ENCODE data around the gene PNPLA3. TPM values are rescaled to one million over a fixed set of nuclear protein-coding genes. Genes with fewer than 3 reads are reported as not detected.
"Not testable (repeated sequence)": the region's sequence is repeated elsewhere in the genome, so short reads cannot be mapped to it uniquely, and the experiment has no call there.

Gene PNPLA3
- total and polyA plus RNA-seq, 2 donors from 2014 or later, result 0.54 to 1.2 TPM

- no peaks in the 10 kb centered on the region for H3K27me3 ChIP-seq (ENCODE audit: control insufficient read depth, insufficient read depth, low read length)
- H3K27ac ChIP-seq (ENCODE audit: low read depth in 2 of 2, low read length in 2 of 2), result no peak overlapping the region
- DNase-seq (no peak), FAIRE-seq (no peak)
- no peak overlapping the region for H3K9ac ChIP-seq (ENCODE audit: low read length in 3 of 3)
- H3K9me3 ChIP-seq (ENCODE audit: control insufficient read depth in 2 of 3, insufficient read depth in 1 of 3, low read length in 3 of 3), result no peaks in the 10 kb centered on the region
- intact Hi-C loops (cut with DNase I), result no loop called here
- no peak for TF ChIP-seq CTCF (IDR thresholded peaks at IDR 0.05; ENCODE audit: borderline replicate concordance, extremely low read depth, insufficient read depth)
- no peak overlapping the region for H3K4me3 ChIP-seq (ENCODE audit: low read length in 3 of 3)
- no peaks in the 10 kb centered on the region for H3K4me1 ChIP-seq (ENCODE audit: control insufficient read depth in 2 of 3, insufficient read depth in 2 of 3, low read depth in 1 of 3, low read length in 3 of 3)
- H3K36me3 ChIP-seq (ENCODE audit: control insufficient read depth in 2 of 3, insufficient read depth in 3 of 3, low read length in 3 of 3), result no peaks in the 10 kb centered on the region
These were observed 23.4 kb upstream of the PNPLA3 start for GRCh38 chr22:43900206-43900605.

GRCh38 chr22:43901976-43902643 lies 21.5 kb upstream of the PNPLA3 start:
- Histone ChIP-seq H3K36me3 (ENCODE audit: control insufficient read depth in 2 of 3, insufficient read depth in 3 of 3, low read length in 3 of 3) (no peaks in the 10 kb centered on the region), H3K27ac (ENCODE audit: low read depth in 2 of 2, low read length in 2 of 2) (no peak overlapping the region), H3K9me3 (ENCODE audit: control insufficient read depth in 2 of 3, insufficient read depth in 1 of 3, low read length in 3 of 3) (no peaks in the 10 kb centered on the region), H3K4me1 (ENCODE audit: control insufficient read depth in 2 of 3, insufficient read depth in 2 of 3, low read depth in 1 of 3, low read length in 3 of 3) (no peaks in the 10 kb centered on the region), H3K27me3 (ENCODE audit: control insufficient read depth, insufficient read depth, low read length) (no peaks in the 10 kb centered on the region), H3K9ac (ENCODE audit: low read length in 3 of 3) (no peak overlapping the region), H3K4me3 (ENCODE audit: low read length in 3 of 3) (no peak overlapping the region)
- DNase-seq (no peak), FAIRE-seq (no peak)
- intact Hi-C loops (cut with DNase I), result no loop called here
- TF ChIP-seq CTCF (IDR thresholded peaks at IDR 0.05; ENCODE audit: borderline replicate concordance, extremely low read depth, insufficient read depth), result no peak

GRCh38 chr22:43903033-43903432 lies 20.6 kb upstream of the PNPLA3 start:
- H3K4me1 ChIP-seq (ENCODE audit: control insufficient read depth in 2 of 3, insufficient read depth in 2 of 3, low read depth in 1 of 3, low read length in 3 of 3); H3K4me3 ChIP-seq (ENCODE audit: low read length in 3 of 3); H3K36me3 ChIP-seq (ENCODE audit: control insufficient read depth in 2 of 3, insufficient read depth in 3 of 3, low read length in 3 of 3); FAIRE-seq; intact Hi-C loops (cut with DNase I); H3K9me3 ChIP-seq (ENCODE audit: control insufficient read depth in 2 of 3, insufficient read depth in 1 of 3, low read length in 3 of 3); H3K27me3 ChIP-seq (ENCODE audit: control insufficient read depth, insufficient read depth, low read length); H3K27ac ChIP-seq (ENCODE audit: low read depth in 2 of 2, low read length in 2 of 2); H3K9ac ChIP-seq (ENCODE audit: low read length in 3 of 3); DNase-seq: not testable (repeated sequence)

- H3K4me1 ChIP-seq (ENCODE audit: control insufficient read depth in 2 of 3, insufficient read depth in 2 of 3, low read depth in 1 of 3, low read length in 3 of 3); intact Hi-C loops (cut with DNase I); FAIRE-seq; H3K9me3 ChIP-seq (ENCODE audit: control insufficient read depth in 2 of 3, insufficient read depth in 1 of 3, low read length in 3 of 3); H3K4me3 ChIP-seq (ENCODE audit: low read length in 3 of 3); H3K36me3 ChIP-seq (ENCODE audit: control insufficient read depth in 2 of 3, insufficient read depth in 3 of 3, low read length in 3 of 3); DNase-seq; H3K27me3 ChIP-seq (ENCODE audit: control insufficient read depth, insufficient read depth, low read length); H3K27ac ChIP-seq (ENCODE audit: low read depth in 2 of 2, low read length in 2 of 2); H3K9ac ChIP-seq (ENCODE audit: low read length in 3 of 3): not testable (repeated sequence)
These were observed 19.2 kb upstream of the PNPLA3 start for GRCh38 chr22:43904412-43904811.

Data from kidney (tissue), 14 donors.